ENCODE measurements around the gene PDCD4.

GRCh38 chr10:110828525-110828924 lies 43.2 kb upstream of the PDCD4 start:
- no peak for TF ChIP-seq GATA2 (IDR thresholded peaks at IDR 0.05; ENCODE audit: low read depth, low read length)
- no peak for TF ChIP-seq GATA3 (IDR thresholded peaks at IDR 0.05; ENCODE audit: low read depth, low read length)
